Measurements from ENCODE around the gene INPP5A. TPM values are rescaled to one million over a fixed set of nuclear protein-coding genes. Genes with fewer than 3 reads are reported as not detected.

The INPP5A gene
- total RNA-seq, 2 donors from 2014 or later, result 14.8 to 18.6 TPM

DNA sequence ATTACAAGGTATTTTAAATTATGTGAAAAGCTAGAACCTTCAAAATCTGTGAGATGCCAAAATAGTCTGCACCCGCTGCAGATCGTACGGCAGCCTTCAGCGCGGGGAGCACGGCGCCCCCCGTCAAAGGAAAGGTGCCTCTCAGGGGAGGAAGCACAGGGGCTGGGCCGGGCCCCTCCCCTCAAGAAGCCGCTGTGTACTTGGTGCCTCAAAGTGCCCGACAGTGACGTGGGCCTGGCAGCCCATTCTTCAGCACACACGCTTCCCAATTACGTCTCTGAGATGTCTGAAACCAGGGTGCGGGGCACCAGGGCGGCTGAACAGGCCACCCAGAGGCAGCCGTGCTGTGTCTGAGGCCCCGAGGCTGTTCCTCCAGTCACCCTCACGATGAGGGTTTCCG, 116.1 kb downstream of the INPP5A start:
- ATAC-seq (no peak), DNase-seq (ENCODE audit: low spot score) (no peak)
- H3K4me3 Mint-ChIP-seq, result no peak overlapping the region
- no peaks in the 10 kb centered on the region for H3K27me3 Mint-ChIP-seq
- H3K36me3 Mint-ChIP-seq, result no peaks in the 10 kb centered on the region
- no peaks in the 10 kb centered on the region for H3K9me3 Mint-ChIP-seq
- no peak overlapping the region for H3K27ac Mint-ChIP-seq
- H3K4me1 Mint-ChIP-seq (ENCODE audit: low read depth in 2 of 2), result peaks cover 0 to 3% of the 10 kb centered on the region in 2 donors

DNA sequence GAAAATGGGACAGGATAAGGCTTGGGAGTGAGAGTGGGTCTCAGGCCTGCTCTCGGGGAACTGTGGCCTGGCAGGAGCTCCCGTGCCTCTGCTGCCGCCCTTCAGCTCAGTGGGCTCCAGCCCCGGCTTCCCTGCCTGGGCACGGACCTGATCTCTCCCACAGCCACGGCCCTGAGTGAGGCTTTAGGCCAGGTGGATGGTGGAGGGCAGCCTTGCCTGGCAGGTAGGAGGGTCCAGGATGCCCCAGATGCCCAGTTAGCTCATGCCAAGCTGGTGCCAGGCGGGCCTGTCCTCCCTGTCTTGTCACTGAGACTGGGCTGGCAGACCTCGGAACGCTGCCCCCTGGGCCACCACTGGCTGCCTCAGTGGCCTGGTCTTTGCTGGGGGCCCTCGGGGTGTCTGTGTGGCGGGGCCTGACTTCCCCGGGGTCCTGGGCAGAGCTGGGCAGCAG, 116.6 kb downstream of the INPP5A start:
- DNase-seq (ENCODE audit: low spot score) (peak; percentile 50), ATAC-seq (no peak)
- H3K27ac Mint-ChIP-seq, result no peak overlapping the region
- no peaks in the 10 kb centered on the region for H3K36me3 Mint-ChIP-seq
- H3K4me1 Mint-ChIP-seq (ENCODE audit: low read depth in 2 of 2), result peaks cover 0 to 3% of the 10 kb centered on the region in 2 donors
- no peaks in the 10 kb centered on the region for H3K9me3 Mint-ChIP-seq
- no peaks in the 10 kb centered on the region for H3K27me3 Mint-ChIP-seq
- no peak overlapping the region for H3K4me3 Mint-ChIP-seq

DNA sequence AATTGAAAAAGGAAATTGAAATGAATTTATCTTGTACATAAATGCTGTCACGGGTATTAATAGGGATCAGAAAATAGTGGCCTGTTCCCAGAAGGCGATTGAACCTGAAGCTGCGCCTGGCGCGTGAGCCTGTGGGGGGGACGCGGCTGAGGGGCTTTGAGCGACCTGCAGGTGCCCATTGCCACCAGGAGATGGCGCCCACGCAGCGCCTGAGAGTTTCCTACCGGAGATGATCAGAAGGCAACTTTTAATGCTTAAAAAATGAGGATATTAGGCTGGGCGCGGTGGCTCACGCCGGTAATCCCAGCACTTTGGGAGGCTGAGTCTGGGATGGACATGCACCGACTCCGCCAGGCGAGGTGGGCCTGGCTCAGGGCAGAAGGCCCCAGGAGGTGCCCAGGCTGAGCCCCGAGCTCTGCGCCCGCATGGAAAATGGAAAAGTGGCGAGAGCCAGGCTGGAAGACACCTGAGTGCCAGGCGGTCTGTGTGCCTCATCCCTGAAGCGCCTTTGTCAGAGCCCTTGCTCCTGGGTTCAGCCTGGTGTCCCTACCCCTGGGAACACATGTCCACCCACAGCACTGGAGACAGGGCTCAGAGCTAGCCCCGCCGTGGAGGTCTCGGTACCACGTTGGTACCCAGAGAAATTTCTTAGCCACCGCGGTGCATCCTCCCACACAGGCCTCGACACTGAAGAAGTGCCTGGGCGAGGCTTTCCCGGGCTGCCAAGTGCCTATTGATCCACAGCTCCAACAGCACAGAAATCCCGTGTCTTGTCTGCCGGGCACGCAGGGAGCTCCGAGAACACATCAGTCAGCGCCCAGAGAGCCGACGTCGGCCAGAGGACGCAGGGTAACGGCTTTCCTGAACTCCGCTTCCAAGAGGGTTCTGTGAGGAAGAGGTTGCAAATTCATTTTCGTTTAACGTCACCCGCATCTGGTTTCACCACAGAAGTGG, 117.4 kb downstream of the INPP5A start:
- no peak overlapping the region for H3K27ac Mint-ChIP-seq
- peak; percentile 65 for DNase-seq (ENCODE audit: low spot score)
- ATAC-seq, result peak in 1 of 2 donors; percentile 52

DNA sequence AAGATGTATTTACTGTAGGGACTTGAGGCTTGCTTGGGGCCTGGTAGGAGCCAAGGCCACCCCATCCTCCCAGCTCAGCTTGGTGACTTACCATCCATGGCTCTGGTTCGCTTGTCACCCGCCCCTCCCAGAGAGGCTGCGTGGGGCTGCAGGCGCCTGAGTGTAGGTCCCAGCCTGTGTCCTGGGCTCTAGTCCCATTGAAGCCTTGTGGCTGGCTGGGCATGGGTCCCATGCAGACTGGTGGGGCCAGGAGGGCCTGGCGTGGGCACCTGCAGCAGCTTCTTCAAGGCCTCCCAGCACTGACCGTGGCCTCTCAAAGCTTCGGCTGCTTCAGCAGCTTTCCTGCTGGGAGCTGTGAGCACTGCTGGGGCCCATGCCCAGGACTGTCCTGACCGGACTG, 118.1 kb downstream of the INPP5A start:
- H3K27ac Mint-ChIP-seq, result no peak overlapping the region
- H3K4me1 Mint-ChIP-seq (ENCODE audit: low read depth in 2 of 2), result peaks cover 0 to 7% of the 10 kb centered on the region in 2 donors
- no peak overlapping the region for H3K4me3 Mint-ChIP-seq
- ATAC-seq (no peak), DNase-seq (ENCODE audit: low spot score) (no peak)
- H3K27me3 Mint-ChIP-seq, result no peaks in the 10 kb centered on the region
- no peaks in the 10 kb centered on the region for H3K36me3 Mint-ChIP-seq
- H3K9me3 Mint-ChIP-seq, result no peaks in the 10 kb centered on the region

More for the DNA sequence above, 117.4 kb downstream of the INPP5A start:
- Mint-ChIP-seq H3K4me3 (no peak overlapping the region), H3K36me3 (no peaks in the 10 kb centered on the region), H3K9me3 (no peaks in the 10 kb centered on the region), H3K27me3 (no peaks in the 10 kb centered on the region), H3K4me1 (ENCODE audit: low read depth in 2 of 2) (peaks cover 0 to 3% of the 10 kb centered on the region in 2 donors)

DNA sequence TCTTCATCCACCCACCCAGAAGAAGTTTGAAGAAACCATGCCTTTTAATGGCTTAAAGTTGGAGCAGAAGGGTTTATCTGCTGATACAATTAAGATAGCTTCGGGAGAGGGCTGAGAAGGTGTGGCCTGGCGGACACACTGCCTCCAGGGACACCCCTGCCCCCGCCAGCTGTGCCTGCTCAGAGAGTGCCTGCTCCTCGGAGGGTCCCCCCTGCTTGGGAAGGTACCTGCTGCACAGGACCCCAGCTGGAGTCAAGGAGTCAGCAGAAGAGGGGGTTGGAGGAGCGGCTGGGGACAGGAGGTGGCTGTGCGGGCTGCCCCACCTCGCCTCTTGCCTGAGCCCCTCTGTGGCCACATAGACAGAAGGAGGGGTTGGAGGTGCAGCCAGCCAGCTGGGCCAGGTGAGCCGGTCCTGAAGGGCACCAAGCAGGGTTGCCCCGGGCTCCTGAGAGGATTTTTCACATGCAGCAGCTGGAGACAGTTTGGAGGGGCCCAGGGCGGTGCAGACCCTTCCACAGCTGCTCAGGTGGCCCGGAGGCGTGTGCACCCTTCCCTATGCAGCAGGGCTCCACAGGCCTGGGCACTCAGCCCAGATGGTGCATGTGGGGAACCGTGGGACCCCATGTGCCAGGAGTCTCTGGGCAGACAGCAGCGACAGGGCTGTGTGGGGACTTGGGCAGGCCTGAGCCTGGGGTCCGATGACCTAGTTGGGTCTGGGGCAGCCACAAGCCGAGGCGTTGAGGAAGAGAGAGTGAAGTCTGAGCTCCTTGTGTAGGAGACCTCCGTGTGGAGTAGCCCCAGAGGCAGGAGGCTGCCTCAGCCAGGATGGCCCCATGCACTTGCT, 118.9 kb downstream of the INPP5A start:
- Mint-ChIP-seq H3K36me3 (no peaks in the 10 kb centered on the region), H3K4me1 (ENCODE audit: low read depth in 2 of 2) (peaks cover 0 to 8% of the 10 kb centered on the region in 2 donors), H3K27ac (no peak overlapping the region), H3K9me3 (no peaks in the 10 kb centered on the region), H3K27me3 (no peaks in the 10 kb centered on the region), H3K4me3 (no peak overlapping the region)
- no peak for ATAC-seq
- peak; percentile 58 for DNase-seq (ENCODE audit: low spot score)

DNA sequence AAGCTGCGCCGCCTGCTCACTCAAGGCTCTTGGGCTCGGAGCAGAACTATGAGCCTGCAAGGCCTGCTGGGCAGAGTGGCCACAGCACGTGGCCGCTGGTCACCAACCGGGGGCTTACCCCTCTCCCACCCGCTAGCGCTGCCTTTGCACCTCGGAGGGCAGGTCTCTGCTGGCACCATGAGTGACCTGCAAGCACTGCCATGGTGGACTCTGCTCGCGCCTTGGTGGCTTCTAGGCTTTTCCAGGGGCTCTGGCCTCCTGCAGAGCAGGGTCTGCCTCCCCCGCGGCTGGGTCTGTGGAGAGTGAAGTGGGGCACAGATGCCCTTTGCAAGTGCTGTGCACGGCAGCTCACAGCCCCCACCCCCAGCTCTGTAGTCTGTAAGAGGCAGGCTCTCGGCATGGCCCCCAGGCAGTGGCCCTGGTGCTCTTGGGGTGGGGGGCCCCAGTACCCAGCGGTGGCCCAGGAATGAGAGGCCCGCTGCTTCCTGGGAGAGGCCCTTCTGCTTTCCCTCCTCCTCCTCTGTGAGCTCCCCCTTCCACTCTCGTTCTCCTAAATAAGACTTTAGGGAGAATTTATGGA, 119.6 kb downstream of the INPP5A start:
- ATAC-seq, result peak in 1 of 2 donors; percentile 10
- Mint-ChIP-seq H3K4me3 (no peak overlapping the region), H3K4me1 (ENCODE audit: low read depth in 2 of 2) (peaks cover 0 to 8% of the 10 kb centered on the region in 2 donors), H3K27ac (no peak overlapping the region), H3K27me3 (no peaks in the 10 kb centered on the region), H3K9me3 (no peaks in the 10 kb centered on the region), H3K36me3 (no peaks in the 10 kb centered on the region)
- peak; percentile 49 for DNase-seq (ENCODE audit: low spot score)

DNA sequence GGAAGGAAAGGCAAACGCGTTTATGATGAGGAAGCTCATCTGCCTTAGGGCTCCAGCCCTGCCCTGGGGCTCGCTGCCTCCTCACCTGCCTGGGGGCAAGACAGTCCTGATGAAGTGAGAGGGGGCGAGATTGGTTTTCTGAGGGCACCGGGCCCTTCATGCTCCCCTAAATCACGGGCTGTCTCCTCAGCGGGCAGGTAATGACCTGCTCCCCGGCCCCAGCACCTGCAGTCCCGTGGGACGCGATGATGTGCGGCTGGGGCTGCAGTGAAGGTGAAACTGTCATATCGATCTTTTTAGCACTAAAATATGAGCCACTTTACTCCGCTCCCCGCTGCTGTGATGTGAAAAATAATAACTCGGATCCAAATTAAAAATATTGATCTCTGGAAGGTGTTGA, 120.2 kb downstream of the INPP5A start:
- peak; percentile 28 for DNase-seq (ENCODE audit: low spot score)
- no peak for ATAC-seq
- H3K4me3 Mint-ChIP-seq, result no peak overlapping the region
- no peak overlapping the region for H3K27ac Mint-ChIP-seq
- H3K27me3 Mint-ChIP-seq, result no peaks in the 10 kb centered on the region
- H3K4me1 Mint-ChIP-seq (ENCODE audit: low read depth in 2 of 2), result peaks cover 0 to 8% of the 10 kb centered on the region in 2 donors
- no peaks in the 10 kb centered on the region for H3K36me3 Mint-ChIP-seq
- H3K9me3 Mint-ChIP-seq, result no peaks in the 10 kb centered on the region

DNA sequence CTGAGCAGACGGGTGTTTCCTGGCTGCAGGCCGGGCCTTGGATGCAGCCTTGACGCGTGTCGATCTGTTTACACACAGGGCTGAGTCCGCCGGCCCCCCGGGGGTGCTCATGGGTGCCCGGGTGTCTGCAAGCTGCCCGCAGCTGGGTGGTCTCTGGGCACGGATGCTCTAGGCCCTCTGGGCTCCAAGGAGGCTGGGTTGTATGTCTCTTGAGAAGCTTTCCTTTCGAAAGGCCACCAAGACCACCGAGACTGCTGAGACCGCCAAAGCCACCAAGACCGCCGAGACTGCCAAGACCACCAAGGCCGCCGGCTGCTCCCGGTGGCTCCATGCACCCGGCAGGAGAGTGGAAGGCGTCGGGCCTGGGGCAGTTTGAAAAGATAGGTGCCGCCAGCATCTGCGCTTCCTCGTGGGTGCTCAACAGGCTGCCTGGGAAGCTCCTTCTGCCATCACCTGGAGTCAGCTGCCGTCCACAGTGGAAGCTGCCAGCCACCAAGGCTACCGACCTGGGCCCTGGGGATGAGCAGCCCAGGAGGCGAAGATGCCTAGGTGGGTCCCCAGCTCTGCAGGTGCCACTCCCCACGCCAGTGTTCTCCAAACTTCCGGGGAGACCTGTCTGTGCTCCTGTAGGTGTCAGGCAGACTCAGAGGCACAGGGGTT, 121.1 kb downstream of the INPP5A start:
- Mint-ChIP-seq H3K27ac (no peak overlapping the region), H3K9me3 (no peaks in the 10 kb centered on the region), H3K4me3 (no peak overlapping the region), H3K36me3 (no peaks in the 10 kb centered on the region), H3K4me1 (ENCODE audit: low read depth in 2 of 2) (peaks cover 0 to 8% of the 10 kb centered on the region in 2 donors), H3K27me3 (no peaks in the 10 kb centered on the region)
- DNase-seq (ENCODE audit: low spot score) (peak; percentile 20), ATAC-seq (no peak)

DNA sequence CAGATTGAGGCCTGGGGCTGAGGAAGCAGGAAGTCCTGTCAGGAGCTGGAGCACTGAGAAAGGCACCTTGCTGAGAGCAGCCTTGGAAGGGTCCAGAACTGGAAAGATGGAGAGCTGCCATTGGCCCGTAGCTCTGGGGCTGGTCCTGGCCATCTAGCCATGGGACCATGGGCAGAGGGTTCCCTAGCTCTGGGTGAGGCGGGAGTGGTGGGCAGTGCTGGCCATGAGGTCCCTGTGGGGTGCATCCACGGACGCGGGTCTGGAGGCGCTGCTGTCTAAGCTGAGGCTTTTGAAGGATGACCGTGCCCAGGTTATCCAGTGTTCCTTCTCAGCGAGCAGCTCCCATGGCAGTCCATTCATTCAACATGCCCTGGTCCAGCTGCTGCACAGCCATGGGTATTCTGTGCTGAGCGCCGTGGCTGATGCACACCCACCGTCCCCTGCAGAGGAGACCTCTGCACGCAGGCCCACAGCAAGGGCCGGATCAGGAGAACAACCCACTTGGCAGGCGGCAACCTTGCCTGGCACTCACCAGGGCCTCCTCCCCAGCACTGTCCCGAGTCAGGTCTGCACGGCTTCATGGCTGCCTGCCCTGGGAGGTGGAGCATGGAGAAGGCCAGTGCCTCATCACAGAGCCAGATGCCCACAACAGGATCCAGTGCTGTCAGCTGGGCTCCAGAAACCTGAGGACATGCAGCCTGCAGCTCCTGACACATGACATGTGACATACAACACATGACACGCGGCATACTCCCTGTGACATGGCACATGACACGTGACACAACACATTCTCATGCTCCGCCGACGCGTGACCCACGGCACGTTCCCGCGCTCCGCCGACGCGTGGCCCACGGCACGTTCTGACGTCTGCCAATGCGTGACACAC, 121.9 kb downstream of the INPP5A start:
- no peaks in the 10 kb centered on the region for H3K36me3 Mint-ChIP-seq
- H3K4me3 Mint-ChIP-seq, result no peak overlapping the region
- no peaks in the 10 kb centered on the region for H3K9me3 Mint-ChIP-seq
- peaks cover 0 to 8% of the 10 kb centered on the region in 2 donors for H3K4me1 Mint-ChIP-seq (ENCODE audit: low read depth in 2 of 2)
- H3K27me3 Mint-ChIP-seq, result no peaks in the 10 kb centered on the region
- DNase-seq (ENCODE audit: low spot score) (peak; percentile 49), ATAC-seq (no peak)
- no peak overlapping the region for H3K27ac Mint-ChIP-seq

DNA sequence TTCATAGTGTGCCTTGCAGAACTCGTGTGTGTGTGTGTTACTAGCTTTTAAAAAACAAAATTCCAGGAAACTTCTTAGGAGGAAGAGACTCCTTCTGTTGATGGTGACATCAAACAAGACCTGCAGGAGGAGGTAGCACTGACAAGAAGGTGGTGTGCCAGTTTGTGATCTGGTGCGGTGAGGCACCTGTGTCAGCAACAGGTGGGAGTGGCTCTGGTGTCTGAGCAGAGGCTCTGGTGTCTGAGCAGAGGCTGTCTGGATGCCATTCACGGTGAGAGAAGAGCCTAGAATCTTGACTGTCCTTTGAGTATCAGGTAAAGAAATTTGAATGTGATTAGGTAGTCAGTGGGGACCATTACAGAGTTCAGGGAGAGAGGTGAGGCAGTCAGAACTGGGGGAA, 122.8 kb downstream of the INPP5A start:
- no peak for ATAC-seq
- Mint-ChIP-seq H3K4me1 (ENCODE audit: low read depth in 2 of 2) (peaks cover 0 to 5% of the 10 kb centered on the region in 2 donors), H3K36me3 (no peaks in the 10 kb centered on the region), H3K9me3 (no peaks in the 10 kb centered on the region), H3K27me3 (no peaks in the 10 kb centered on the region), H3K27ac (no peak overlapping the region), H3K4me3 (no peak overlapping the region)
- no peak for DNase-seq (ENCODE audit: low spot score)

DNA sequence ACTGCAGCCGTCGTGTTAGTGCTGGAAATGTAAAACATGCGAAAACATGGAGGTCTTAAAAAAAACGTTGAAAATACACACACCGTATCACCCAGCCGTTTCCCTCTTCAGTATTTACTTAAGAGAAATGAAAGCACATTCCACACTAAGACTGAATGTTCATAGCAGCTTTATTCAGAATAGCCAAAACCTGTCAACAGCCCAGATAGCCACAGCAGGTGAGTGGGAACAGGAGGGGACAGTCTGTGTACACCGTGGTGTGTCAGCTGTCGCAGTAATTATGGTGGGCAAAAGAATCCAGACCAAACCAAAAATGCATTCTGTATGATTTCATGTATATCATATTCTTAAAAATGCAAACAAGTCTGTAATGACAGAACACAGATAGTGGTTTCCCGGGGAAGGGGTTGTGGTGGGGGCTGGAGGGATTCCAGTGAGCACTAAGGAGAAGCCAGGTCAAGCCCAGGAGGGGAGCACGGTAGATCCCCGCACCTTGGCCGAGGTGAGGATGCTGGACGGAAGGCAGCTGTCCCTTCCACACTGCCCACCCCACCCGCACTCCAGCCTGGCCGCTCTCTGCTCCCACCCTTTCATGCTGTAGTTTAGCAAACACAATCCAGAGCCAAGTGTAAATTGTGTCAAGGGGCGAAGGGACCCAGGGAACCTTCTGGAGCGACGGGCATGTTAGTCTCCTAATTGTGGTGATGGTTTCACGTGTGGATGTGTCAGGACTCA, 124.8 kb downstream of the INPP5A start:
- no peak overlapping the region for H3K4me3 Mint-ChIP-seq
- no peak overlapping the region for H3K27ac Mint-ChIP-seq
- DNase-seq (ENCODE audit: low spot score), result peak; percentile 32
- H3K27me3 Mint-ChIP-seq, result no peaks in the 10 kb centered on the region
- H3K4me1 Mint-ChIP-seq (ENCODE audit: low read depth in 2 of 2), result peaks cover 7 to 10% of the 10 kb centered on the region in 2 donors
- ATAC-seq, result no peak
- H3K9me3 Mint-ChIP-seq, result no peaks in the 10 kb centered on the region
- H3K36me3 Mint-ChIP-seq, result no peaks in the 10 kb centered on the region
